HL-60 (cell line): ENCODE results near the gene APC2.

Experiments
- DNase-seq, 2 experiments: peaks; one replicate each; pipeline ENCODE4 v3.0.0-alpha.2; 2010 to 2020; ENCODE audit warnings: low read depth in 1 of 2, low spot score in 1 of 2
- H3K27ac ChIP-seq: fragments of 250-450 bp; sonication (Bioruptor Pico); replicated peaks from 2 replicates; pipeline ENCODE4 v1.5.1; 2020; ENCODE audit warnings: mild to moderate bottlenecking, moderate library complexity
- H3K27me3 ChIP-seq: fragments of 250-450 bp; sonication (Bioruptor Pico); 2 replicates; pipeline ENCODE4 v1.5.1; 2021; ENCODE audit warnings: mild to moderate bottlenecking, moderate library complexity; ENCODE audit not compliant: insufficient read depth, poor library complexity, severe bottlenecking
- H3K4me3 ChIP-seq: replicated peaks from 2 replicates; pipeline ENCODE4 v1.5.1; 2011; ENCODE audit warnings: mild to moderate bottlenecking, control low read depth, low read length; ENCODE audit not compliant: insufficient read depth
- GABPA ChIP-seq: IDR thresholded peaks from 2 replicates; pipeline ENCODE4 v1.6.1; 2012; ENCODE audit warnings: low read depth
- POLR2AphosphoS5 ChIP-seq: IDR thresholded peaks from 2 replicates; pipeline ENCODE4 v1.6.1; 2012; ENCODE audit warnings: low read depth
- REST ChIP-seq: IDR thresholded peaks from 2 replicates; pipeline ENCODE4 v1.6.1; 2012; ENCODE audit warnings: low read depth; ENCODE audit not compliant: insufficient replicate concordance
- SPI1 ChIP-seq: IDR thresholded peaks from 2 replicates; pipeline ENCODE4 v1.6.1; 2012; ENCODE audit warnings: low read depth, mild to moderate bottlenecking, borderline replicate concordance
- long read RNA-seq: library from polyadenylated mRNA; unstranded; transcript quantifications from one replicate; pipeline ENCODE4 v2.0.0, GENCODE V29; 2020
- TF ChIP-seq, protein P1 (sequence below): IDR thresholded peaks from one replicate; pipeline ENCODE4 v1.5.1; 2011; ENCODE audit warnings: low read length, control low read depth, inconsistent platforms; ENCODE audit not compliant: insufficient read depth

APC2 gene
- long read RNA-seq, partial matches to known transcripts = 0 of 2 reads
- long read RNA-seq, other reads (novel, unspliced or antisense) = 2 of 2 reads

DNA sequence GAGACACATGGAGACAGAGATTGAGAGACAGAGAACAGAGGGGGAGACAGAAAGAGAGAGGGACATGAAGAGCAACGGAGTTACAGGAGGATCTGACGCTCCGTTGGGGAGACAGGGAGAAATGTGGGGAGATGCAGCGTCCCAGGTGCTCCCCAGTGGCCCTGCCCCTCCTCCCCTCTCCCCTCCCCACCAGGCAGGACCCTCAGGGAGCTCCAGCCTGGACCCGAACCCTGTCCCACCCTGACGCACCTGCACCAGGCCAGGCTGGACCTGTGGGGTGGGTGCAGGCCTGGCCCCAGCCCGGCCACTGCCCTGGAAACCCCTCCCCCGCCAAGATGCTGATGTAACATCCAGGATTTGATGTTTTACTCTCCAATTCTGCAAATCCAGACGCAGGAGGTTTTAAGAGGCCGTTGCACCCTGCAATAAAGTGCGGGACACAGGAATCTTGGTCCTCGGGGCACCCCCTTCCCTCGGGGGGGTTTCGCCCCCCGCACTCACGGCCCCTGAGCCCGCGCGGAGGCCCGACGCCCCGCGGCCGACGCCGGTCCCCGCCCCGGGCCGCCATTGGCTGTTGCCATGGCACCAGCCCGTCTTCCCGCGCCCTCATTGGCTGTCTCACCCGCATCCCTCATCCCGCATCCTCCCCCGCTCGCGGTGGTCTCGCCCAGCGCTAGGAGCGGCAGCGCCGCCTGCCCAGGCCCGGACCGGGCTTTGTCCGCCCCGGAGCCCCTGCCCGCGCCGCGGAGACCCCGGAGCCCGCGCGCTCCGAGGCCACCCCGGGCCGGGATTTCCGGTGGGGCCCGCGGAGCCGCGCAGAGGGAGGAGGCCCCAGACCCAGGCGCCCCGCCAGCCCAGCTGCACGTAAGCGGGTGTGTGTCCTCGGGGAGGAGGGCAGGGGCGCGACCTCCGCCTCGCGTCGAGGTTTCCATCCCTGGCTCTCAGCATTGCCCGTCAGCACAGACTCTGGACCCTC lies at the start of gene APC2:
Gene APC2 (plus strand): TSS at position 655 of the 976 bp plus-strand sequence. CDS start 2,881 bp downstream, outside the sequence.
- Histone ChIP-seq H3K27ac (no peak within 1 kb of the TSS), H3K4me3 (no peak within 1 kb of the TSS), H3K27me3 (peaks cover 74% of the 10 kb centered on the region)
- no peak for DNase-seq
- TF ChIP-seq GABPA (no peak), SPI1 (no peak), POLR2AphosphoS5 (no peak), REST (no peak)
- TF ChIP-seq, protein P1, sequence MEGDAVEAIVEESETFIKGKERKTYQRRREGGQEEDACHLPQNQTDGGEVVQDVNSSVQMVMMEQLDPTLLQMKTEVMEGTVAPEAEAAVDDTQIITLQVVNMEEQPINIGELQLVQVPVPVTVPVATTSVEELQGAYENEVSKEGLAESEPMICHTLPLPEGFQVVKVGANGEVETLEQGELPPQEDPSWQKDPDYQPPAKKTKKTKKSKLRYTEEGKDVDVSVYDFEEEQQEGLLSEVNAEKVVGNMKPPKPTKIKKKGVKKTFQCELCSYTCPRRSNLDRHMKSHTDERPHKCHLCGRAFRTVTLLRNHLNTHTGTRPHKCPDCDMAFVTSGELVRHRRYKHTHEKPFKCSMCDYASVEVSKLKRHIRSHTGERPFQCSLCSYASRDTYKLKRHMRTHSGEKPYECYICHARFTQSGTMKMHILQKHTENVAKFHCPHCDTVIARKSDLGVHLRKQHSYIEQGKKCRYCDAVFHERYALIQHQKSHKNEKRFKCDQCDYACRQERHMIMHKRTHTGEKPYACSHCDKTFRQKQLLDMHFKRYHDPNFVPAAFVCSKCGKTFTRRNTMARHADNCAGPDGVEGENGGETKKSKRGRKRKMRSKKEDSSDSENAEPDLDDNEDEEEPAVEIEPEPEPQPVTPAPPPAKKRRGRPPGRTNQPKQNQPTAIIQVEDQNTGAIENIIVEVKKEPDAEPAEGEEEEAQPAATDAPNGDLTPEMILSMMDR = no peak

DNA sequence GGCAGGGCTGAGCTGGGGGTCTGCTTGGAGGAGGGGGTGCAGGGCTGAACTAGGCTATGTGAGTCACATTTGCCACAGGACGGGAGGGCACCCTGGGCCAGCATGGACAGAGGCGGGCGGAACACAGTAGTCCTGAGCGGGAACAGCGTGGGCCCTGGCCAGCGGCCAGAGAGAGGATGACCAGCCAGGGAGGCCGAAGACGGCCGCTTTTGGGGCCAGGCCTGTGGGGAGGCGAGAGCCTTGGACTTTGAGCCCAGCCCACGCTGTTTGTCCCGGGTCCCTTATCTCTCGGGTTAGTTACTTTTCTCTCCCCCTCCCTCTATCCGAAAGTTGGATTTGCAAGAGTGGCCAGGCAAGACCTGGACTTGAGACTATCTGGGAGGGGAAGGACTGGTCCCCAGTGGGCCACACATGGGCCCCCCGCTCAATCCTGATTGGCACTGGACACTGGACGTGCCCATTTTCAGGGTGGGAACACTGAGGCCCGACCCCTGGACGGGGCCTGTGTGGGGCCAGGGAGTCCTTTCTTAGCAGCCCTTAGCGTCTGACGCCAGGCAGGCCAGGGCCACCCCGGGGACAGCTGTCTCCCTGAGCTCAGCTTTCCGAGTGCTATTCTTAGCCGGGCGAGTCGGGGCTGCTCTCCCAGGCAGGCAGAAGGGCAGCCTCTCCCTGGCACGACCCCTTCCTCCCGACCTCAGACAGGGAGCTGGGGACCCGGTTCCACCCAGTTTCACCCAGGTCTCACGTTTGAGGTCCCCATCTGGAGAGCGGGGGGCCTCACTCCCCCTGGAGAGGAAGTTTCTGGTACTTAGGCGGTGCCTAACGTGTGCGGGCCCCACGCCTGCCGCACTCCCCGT lies 49.4 kb upstream of the APC2 start:
- Histone ChIP-seq H3K4me3 (peak overlapping the region; percentile 39), H3K27me3 (peaks cover 5% of the 10 kb centered on the region), H3K27ac (no peak overlapping the region)
- no peak for DNase-seq
- TF ChIP-seq SPI1 (no peak), POLR2AphosphoS5 (no peak), REST (no peak), GABPA (no peak)
- TF ChIP-seq, protein P1 = no peak

GRCh38 chr19:1401138-1401888 lies 48.6 kb upstream of the APC2 start, which contains the start of gene GAMT:
GAMT (minus strand) TSS chr19:1401542; CDS start chr19:1401476, 66 bp downstream.
- Histone ChIP-seq H3K27me3 (peaks cover 5% of the 10 kb centered on the region), H3K4me3 (peak within 1 kb of the TSS; percentile 39), H3K27ac (no peak within 1 kb of the TSS)
- no peak for DNase-seq
- TF ChIP-seq REST = no peak
- TF ChIP-seq POLR2AphosphoS5 = no peak
- no peak for TF ChIP-seq SPI1
